HG03139 (cell line): ENCODE data around the gene RNF138.
"Not testable (repeated sequence)": the region's sequence is repeated elsewhere in the genome, so short reads cannot be mapped to it uniquely, and the experiment has no call there.

ENCODE experiments used
- ATAC-seq: cut with Tn5 transposase; IDR thresholded peaks from one replicate; pipeline ENCODE4 v1.9.1; 2021; ENCODE audit not compliant: unreplicated experiment

The RNF138 gene

DNA sequence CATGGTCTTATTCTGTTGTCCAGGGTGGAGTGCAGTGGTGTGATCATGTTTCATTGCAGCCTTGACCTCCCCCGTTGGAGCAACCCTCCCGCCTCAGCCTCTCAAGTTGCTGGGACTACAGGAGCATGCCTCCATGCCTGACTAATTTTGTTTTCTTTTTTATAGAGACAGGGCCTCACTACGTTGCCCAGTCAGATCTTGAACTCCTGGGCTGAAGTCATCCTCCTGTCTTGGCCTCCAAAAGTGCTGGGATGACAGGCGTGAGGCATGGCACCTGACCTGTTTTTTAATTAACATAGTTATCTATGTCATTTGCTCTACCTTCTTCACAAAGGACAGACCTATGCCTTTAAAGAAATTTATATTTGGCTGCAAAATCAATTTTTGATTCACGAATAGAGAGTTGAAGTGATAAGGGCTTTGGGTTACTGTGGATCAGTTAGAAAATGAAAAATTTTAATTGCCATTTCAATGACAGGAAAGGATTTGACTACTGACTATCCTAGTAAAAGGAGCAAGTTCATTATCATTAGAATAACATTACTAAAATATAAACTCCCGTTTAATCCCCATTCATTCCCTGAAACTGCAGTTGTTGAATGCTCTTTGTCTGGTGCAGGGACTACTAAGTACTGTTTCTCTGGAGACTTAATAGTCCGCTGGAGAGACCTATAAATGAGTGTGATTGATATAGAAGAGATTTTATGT is 3.7 kb downstream of the RNF138 start:
- no peak for ATAC-seq

DNA sequence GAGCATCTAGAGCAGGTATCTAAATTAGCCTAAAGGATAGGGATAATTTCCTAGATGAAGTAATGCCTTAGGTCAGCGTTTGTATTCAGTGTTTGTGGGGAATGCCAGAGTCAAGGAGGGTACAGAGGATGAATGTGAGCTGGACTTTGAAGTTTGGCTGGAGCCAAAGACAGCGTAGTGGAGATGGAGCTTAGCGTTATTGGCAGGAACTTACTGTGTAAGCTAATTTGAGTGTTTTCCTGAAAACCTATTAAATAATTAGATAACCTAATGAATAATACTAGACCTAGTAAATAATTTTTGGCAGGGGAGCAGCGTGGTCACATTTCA is 4.2 kb downstream of the RNF138 start:
- no peak for ATAC-seq

DNA sequence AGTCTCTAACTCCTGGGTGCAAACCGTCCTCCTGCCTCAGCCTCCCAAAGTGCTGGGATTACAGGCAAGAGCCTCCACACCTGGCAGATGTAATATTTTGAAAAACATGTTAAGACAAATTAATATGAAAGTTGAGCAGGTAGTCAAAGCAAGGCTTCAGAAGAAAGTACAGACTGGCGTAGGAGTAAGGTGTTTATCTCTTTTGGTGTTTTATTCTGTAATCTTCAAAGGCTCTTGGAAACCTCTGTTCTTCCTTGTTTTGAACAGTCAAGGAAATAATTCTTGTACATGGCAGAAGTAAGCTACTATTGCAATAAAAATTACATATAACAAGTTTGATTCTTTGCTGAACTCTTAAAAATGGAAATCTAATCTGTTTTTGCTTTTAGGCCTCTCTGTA is 5.3 kb downstream of the RNF138 start:
- no peak for ATAC-seq

DNA sequence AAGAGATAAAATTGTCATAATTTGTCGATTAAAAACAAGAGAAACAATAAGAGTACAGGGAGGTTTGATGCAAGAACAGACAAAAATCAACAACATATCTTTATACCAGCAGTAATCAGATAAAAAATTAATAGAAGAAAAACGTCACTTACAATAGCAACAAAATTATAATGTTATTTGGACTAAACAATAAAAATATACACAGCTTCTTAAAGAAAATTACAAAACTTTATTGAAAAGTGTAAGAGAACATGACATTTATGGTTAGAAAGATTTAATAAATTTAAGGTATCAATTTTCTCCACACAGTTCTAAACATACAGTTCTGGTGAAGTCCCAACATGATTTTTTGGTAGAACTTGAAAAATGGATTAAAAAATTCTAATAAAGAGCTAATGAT is 12.8 kb downstream of the RNF138 start:
- ATAC-seq: no peak

DNA sequence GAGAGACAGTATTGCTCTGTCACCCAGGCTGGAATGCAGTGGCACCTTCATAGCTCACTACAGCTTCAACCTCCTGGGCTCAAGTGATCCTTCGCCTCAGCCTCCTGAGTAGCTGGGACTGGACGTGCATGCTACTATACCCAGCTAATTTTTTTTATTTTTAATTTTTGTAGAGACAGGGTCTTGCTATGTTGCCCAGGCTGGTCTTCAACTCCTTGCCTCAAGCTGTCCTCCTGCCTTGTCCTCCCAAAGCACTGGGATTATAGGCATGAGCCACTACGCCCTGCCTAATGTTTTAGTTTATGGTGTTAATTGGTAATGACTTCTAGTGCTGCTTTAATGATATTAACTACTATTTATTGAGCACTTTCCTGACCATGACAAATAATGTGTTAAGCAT is 18.3 kb downstream of the RNF138 start:
- no peak for ATAC-seq

DNA sequence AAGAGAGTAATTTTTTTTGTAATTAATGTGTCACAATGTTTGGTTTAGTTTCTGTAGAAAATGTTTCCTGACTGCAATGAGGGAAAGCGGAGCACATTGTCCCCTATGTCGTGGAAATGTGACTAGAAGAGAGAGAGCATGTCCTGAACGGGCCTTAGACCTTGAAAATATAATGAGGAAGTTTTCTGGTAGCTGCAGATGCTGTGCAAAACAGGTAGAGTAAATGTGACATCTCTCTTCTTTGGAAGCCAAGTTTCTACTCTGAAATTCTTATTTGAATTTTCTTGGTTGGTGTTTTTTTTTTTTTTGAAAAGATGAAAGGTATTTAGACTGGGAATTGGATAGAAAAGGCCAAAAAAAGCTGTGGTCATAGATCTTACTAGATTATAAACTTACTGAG is 20.0 kb downstream of the RNF138 start:
- ATAC-seq: no peak

DNA sequence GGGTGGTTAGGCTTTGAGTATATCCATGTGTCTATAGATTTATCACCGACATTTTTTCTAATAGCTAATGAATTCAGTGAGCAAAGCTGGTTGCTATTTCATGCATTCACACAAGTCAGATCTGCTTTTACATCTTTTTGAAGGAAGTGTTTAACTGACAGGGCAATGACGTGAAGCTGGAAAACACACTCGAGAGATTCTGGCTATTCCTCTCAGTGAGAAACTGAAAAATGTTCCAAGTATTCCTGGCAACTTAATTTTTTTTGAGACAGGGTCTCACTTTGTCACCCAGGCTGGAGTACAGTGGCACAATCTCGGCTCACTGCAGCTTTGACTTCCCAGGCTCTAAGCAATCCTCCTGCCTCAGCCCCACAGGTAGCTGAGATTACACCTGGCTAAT is 21.2 kb downstream of the RNF138 start:
- no peak for ATAC-seq

DNA sequence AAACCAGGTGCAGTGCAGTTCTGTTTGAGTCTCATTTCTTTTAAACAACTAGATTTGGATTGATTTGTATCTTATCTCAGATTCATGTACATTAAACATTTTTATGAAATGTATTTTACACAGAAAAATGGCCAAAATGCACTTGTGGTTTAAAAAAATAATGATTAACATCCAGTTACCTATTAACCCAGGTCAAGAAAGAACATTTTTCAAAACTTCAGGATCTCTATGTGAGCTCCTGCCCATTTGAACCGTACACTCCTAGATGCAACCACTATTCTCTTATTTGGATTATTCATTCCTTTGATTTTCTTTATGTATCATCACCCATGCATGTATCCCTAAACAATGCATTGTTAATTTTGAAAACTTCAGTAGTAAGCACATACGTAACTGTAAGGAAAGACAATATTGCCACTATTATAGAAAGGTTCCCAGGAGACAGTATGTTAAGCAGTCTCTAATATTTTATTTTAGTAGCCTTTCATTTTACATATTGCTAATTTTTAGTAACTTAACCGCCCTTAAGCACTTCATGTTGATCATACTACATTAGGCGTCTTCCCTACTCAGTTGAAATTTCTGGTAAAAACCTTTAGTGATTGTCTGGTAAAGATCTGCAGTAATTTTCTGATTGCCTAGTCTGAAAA is 22.7 kb downstream of the RNF138 start:
- no peak for ATAC-seq

DNA sequence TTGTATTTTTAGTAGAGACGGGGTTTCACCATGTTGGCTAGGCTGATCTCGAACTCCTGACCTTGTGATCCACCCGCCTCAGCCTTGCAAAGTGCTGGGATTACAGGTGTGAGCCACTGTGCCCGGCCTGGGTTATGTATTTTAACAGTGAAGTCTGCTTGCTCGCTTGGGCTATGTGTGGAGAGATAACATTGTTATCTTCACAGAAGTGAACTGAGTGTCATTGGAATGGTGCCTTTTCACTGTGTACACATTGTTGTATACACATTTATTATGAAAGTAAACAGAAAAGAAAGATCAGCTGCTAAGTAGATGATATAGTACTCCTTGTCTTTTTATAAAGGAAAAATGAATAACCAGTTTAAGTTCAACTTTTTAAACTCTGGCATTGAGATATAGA is 30.4 kb downstream of the RNF138 start:
- ATAC-seq: no peak

DNA sequence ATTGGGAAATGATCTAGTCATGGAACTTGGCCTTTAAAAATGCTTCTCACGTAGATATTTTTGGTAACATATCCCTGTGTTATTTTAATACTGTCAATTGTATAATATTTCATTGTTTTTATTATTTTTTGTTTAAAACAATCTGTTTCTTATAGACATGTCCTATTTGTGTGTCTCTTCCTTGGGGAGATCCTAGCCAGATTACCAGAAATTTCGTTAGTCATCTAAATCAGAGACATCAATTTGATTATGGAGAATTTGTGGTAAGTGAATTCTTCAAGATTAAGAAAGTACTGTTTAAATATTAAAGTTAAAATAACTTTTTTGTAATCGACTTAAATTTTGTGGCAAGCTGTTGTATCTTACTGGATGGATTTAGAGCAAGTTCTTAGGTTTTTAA is 34.9 kb downstream of the RNF138 start:
- no peak for ATAC-seq

DNA sequence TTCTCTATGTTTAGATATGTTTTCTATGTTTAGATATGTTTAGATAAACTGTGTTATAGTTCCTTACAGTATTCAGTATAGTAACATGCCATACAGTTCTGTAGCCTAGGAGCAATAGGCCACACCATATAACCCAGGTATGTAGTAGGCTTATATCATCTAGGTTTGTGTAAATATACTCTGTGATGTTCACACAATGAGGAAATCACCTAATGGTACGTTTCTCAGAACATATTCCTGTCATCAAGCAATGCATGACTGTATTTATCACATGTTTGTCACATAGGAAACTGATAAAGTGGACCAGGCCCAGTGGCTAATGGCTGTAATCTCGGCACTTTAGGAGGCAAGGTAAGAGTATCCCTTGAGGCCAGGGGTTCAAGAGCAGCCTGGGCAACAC is 44.0 kb downstream of the RNF138 start:
- no peak for ATAC-seq

DNA sequence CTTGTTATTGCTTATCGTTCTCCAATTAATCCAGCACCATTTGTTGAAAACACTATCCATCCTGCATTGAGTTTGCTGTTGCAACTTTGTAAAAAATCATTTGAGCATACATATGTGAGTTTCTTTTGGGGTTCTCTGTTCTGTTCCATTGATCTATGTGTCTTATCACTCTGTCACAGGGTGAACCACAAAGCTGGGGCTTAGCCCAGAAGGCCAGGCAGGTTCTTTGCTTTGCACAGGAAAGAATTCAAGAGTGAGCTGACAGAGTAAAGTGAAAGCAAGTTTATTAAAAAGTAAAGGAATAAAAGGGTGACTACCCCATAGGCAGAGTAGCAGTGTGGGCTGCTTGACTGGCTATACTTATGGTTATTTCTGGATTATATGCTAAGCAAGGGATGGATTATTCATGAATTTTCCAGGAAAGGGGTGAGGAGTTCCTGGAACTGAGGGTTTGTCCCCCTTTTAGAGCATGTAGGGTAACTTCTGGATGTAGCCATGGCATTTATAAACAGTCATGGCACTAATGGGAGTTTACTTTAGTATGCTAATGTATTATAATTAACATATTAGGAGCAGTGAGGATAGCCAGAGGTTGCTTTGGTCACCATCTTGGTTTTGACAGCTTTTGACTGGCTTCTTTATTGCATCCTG is 46.8 kb downstream of the RNF138 start:
- no peak for ATAC-seq

DNA sequence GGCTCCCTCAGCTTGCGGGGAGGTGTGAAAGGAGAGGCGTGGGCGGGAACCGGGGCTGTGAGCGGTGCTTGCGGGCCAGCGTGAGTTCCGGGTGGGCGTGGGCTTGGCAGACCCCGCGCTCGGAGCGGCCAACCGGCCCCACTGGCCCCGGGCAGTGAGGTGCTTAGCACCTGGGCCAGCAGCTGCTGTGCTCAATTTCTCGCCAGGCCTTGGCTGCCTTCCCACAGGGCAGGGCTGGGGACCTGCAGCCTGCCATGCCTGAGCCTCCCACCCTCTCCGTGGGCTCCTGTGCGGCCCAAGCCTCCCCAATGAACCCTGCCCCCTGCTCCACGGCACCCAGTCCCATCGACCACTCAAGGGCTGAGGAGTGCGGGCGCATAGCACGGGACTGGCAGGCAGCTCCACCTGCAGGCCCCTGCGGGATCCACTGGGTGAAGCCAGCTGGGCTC is 48.2 kb downstream of the RNF138 start:
- no peak for ATAC-seq

DNA sequence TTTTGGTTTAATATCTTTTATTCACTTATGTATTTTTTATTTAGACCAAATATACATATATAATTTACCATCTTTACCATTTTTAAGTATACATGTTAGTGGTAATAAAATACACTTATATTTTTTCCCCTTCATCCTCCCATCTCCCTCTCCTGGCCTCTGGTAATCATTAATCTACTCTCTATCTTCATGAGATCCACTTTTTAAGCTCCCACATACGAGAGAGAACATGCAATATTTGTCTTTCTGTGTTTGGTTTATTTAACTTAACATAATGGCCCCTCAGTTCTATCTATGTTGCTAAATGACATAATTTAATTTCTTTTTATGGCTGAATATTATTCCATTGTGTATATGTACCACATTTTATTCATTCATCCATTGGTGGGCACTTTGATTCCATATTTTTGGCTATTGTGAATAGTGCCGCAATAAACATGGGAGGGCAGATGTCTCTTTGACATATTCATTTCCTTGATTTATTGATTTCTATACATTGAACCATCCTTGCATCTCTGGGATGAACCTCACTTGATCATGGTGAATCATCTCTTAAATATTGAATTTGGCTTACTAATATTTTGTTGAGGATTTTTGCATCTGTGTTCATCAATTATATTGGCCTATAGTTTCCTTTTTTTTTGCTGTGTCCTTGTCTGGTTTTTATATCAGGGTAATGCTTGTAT is 56.7 kb downstream of the RNF138 start:
- ATAC-seq: no peak

DNA sequence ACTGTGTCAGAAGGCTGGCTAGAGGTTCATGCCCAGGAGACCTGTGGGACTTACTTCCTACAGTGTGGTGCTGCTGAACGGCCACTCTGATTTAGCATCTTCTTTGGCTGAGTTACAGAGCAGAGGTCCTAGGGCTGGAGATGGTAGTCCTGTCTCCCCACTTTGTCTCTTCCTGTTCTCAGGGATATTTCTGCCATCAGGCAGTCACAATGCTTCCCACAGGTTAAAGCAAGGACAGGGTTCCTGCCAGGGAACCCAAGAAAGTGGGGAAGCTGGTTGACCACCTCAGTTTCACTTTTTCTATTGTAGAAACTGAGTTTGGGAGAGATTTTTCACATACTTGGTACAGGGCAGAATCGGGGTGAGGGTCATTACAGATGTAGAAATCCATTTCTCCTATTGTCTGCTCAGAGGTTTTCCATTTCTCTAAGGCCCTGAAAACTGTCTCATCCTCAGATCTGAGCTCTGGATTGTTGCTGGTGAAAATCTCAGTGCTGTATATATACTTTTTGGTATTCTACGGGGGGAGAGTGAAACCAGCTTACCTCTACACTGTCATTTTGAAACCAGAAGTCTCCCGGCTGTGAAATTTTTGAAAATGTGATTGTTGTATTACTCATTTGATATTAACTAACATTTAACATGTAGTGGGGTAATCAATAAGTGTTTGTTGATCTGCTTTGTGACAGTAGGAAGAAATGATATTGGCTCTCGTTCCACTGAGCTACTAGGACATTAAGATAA is 61.2 kb downstream of the RNF138 start:
- ATAC-seq: peak; percentile 81

DNA sequence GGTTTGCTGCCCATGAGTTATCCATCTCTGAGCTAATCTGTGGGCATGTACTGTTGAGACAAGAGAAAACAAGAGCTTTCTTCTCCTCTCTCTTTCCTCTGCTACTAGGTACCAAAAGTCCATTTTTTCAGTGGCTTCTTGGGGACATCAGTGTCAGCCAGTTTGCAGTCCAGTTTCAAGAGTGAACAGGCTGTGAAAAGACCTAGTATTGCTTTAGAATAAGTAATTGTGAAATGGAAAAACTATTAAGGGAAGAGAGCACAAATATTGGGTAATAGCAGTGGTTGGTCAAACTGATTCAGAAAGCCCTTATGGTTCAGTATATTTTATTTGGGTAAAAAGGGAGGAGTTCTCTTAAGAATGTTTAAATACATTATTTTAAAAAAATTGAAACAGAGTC is 65.2 kb downstream of the RNF138 start:
- ATAC-seq: no peak

DNA sequence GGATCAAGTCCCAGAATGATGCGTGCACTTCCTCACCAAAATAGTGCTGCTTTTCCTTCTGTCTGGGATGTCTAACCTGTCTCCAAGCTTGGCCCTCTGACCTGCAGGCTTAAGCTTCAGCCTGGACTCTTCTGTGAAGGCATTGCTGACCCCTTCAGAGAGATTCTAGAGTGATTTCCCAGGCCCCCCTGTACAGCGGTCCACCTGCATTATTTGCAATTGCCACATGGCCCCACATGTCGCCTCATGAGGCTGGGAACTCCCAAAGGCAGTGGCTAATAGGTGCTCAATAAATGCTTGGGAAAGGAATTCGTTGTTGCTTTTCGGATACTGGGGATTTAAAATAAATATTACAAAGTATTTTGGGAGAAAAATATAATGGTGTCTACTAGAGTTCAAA is 65.9 kb downstream of the RNF138 start:
- no peak for ATAC-seq

DNA sequence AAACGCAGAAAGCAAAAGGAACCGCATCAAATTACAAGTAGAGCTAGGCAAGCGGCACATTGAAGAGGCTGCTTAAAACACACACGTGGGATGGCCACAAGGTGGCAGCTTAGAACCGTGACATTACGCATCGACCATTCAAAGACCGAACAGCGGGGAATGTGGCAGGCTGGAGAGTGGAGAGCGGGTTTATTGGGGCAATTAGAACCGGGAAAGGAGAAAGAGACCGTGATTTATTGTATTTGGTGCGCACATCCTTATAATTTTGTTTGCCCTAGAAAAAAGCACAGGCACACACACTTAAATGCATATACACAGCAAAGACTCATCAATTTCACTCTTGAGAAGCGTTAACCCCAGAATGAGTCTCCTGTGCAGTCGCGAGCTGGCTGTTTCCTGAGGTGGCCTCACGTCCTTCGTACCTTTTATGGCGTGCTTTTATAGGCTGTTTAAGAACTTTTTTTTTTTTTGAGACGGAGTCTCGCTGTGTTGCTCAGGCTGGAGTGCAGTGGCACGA is 66.5 kb downstream of the RNF138 start:
- peak; percentile 92 for ATAC-seq

DNA sequence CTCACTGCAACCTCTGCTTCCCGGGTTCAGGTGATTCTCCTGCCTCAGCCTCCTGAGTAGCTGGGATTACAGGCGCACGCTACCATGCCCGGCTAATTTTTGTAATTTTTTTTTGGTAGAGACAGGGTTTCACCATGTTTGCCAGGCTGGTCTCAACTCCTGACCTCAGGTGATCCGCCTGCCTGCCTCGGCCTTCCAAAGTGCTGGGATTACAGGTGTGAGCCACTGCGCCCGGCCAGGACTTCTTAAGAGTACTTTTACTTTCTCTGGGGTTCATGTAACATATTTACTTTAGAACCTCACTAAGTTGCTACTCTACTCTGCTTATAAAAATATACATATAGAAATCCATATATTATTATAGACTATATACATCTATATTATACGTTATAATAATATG is 67.0 kb downstream of the RNF138 start:
- ATAC-seq: not testable (repeated sequence)

DNA sequence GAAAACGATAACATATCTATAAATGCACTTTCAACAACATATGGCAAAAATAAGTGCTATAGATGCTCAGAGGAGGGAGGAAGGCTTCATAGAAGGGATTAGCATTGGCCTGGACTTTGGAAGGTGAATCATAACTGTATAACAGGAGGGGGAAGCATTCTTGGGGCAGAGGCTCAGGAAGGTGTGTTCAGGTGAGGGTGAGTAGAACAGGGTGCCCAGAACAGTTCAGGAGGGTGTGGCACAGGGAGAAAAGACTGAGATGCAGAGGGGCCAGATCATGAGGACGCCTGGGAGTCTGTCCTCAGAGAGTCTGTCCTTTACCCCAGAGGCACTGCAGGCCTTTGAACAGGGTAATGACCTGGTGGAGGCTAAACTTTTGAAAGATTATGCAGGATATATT is 68.9 kb downstream of the RNF138 start:
- no peak for ATAC-seq
